Activated T-helper 9 cell treated with anti-CD3 and anti-CD28 coated beads, Interleukin-2, amount 50 U/mL, for 16 hours (primary cell): ENCODE data around the gene NMT1.

Experiments used
- DNase-seq: peaks from one replicate; pipeline ENCODE4 v3.0.0-alpha.2; 2020; ENCODE audit warnings: low read depth

NMT1 gene

GRCh38 chr17:45104907-45105624, 43.9 kb downstream of the NMT1 start:
- DNase-seq = no peak

DNA sequence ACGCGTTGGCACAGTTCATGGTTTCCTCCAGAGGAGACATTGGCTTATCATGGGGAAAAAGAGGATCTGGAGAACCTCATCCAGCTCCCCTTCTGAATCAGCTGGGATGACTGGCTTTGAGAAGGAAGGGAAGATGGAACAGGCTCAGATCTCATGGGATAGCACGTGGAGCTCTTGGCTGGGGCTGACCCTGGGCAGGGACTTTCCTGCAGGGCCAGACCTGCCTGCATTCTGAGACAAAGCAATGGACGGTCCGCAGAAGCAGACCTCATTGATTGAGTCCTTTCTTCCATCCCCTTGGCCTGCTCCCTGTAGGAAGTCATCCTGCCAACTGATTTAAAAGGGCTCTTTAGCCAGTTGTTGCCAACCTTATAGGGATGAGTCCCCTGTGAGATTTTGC, 45.0 kb downstream of the NMT1 start:
- no peak for DNase-seq

DNA sequence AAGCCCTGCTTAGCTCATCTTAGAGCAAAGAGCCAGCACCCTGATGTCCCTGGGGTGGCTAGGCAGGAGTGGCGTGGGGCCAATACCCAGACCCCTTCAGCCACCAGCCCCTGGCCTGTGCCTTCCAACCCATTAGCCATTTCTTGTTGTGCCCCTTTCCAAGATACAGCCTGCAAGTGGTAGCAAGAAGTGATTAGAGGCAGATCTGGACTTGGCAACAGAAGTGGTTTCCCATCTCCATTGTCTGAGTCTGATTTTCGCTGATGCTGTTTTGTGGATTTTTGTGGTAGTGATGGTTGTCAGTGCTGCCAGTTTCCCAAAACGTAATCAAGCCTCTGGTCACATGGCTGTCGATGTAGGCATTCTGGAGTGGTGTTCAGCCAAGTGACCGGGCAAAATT, 45.5 kb downstream of the NMT1 start:
- DNase-seq = no peak

GRCh38 chr17:45107293-45108010, 46.3 kb downstream of the NMT1 start:
- DNase-seq = no peak

- DNase-seq = no peak
Measured at GRCh38 chr17:45108051-45108450, 46.9 kb downstream of the NMT1 start.

GRCh38 chr17:45108595-45109521, 47.7 kb downstream of the NMT1 start:
- no peak for DNase-seq

DNA sequence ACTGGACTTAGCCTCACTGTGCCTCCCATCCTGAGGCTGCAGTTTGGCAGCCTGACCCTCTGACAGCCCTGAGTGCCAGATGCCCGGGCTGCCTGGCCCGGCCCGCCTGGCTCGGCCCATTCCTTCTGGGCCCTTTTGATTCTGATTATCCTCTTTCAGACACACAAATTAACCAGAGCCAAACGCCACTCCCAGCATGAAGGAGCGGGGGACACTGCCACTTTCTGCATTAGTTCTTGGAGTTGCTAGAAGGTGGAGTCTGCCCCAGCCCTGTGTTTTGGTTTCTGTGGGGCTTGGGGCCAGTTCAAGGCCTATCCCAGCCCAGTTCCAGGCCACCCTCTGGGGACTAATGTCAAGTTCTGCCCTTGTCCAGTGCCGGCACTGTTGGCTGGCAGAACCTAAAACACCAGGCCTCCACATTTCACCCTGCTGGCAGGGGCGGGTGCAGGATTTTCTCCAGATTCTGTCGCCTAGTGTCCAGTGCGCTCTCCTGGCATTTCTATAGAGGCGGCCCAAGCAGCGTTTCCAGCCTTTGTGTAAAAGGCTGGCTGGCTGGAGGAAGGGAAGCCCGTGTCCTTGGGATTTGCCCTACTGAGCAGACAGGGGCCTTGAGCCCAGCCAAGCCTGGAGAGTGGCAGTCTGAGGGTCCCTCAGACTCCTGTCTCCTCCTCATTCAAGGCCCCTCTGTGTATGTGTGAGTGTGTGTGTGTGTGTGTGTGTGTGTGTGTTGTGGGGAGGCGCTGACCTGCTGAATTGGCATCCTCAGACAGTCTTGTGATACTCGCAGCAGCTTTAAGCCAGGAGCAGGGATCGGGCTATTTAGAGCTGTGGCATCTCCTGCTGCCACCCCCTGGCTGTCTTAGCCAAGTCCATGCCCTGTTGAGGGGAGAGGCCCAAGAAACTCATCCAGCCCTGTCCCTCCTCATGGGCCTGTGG, 49.8 kb downstream of the NMT1 start:
- no peak for DNase-seq

DNA sequence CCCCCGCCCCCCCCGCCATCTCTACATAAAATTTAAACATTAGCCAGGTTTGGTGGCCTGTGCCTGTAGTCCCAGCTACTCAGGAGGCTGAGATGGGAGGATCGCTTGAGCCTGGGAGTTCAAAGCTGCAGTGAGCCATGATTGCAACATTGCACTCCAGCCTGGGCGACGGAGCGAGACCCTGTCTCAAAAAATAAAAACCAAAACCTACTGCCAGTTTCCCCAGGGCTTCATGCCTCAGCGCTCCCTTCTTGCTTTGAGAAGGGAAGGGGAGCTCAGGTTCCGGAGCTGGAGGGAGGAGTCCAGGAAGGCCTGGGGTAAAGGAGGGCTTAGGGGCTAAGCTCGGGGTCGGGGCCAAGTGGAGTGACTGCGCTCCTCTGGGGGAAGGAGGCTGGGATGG, 50.7 kb downstream of the NMT1 start:
- DNase-seq = no peak

GRCh38 chr17:45112559-45113423, 51.7 kb downstream of the NMT1 start:
- no peak for DNase-seq

DNA sequence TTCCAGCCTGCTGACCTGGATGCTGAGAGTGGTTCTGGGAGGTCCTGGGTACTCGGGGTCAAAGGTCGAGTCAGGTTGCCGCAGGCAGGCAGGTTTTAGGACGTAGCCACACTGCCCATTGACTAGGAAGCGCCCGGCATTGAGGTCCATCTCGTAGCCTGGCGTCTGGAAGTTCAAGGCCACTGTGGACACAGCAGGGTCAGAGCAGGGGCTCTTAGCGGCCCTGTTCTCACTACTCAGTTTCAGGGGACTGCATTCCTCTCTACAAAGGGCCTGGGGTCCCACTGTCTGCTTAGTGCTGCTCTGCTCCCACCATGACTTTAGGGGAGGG, 52.3 kb downstream of the NMT1 start:
- DNase-seq = no peak

DNA sequence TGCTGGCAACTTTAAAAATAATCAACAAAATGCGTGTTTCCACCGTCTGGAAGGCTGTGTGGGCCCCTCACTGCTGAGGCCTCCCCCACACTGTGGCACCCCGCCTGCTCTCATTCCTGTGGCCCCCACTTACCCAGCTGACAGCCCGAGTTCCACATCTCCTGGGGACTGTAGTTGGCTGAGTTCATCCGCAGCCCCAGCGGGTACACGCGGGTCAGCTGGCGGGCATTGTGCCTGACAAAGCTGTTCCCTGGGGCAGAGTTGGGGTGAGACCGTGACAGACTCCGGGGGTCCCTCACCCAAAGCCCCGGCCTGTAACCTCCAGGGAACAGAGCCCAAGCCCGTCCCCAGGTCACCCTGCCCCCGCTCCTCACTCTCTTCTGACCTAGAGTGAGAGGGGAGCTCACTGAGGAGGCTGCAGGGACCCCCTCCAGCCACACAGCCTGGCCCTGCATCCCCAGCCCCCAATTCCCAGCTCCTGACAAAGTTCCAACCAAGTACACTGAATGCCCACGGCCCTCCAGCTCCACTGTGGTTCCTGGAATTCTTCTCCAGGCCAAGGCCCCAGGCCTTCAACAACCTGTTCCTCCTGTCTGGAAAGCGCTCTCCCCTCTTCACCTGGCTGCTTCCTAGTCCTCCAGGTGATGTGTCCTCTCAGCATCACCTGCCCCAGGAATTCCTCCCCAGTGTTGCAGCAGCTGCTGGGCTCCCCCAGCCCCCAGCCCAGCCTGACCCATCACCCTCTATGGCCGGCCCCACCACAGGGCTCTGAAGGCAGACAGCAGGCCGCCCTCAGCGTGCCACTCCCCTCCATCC, 53.2 kb downstream of the NMT1 start:
- no peak for DNase-seq

- DNase-seq = no peak
Measured at GRCh38 chr17:45115015-45115625, 54.0 kb downstream of the NMT1 start.

DNA sequence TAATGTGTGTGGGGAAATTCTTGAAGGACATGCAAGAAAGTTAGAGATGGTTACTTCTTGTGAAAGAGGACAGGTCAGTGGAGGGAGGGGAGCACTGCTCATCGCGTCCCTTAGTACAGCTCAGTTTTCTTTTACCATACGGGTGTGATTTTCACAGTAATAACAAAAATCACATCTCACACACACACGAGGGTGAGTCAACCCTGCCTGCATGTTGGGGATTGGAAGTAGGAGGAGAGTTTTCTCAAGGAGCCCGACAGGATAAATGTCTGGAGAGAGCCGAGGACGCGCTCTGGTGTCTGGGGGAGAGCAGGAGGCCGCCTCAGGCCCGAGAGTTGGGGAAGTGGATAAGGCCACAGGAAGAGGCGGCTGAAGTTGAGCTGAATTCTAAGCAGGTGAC, 54.8 kb downstream of the NMT1 start:
- DNase-seq = no peak

DNA sequence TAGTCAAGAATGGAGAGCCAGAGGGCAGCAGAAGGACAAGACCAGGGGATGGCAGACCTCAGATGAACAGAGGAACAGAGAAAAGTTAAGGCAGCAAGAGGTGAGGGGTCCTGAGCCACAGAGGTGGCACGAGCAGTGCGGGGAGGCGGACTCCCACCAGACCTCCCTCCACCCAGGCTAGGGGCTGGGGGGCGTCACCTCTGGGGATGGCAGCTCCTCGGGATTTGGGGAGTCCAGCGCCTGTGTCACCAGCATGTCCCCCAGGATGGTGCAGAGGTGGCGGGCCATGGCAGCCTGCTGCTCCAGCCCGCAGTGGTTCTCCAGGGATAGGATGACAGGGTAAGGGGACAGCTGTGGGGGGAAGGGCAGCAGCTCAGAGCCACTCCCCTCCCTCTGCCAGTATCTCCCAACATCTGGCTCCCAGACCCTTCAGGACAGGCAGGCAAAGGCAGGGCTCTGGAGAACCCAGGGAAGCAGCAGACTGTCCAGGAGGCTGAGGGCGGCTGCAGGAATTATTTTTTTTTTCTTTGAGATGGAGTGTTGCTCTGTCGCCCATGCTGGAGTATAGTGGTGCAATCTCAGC, 55.4 kb downstream of the NMT1 start:
- DNase-seq = no peak

- DNase-seq = no peak
Measured at GRCh38 chr17:45117334-45117733, 56.2 kb downstream of the NMT1 start.

DNA sequence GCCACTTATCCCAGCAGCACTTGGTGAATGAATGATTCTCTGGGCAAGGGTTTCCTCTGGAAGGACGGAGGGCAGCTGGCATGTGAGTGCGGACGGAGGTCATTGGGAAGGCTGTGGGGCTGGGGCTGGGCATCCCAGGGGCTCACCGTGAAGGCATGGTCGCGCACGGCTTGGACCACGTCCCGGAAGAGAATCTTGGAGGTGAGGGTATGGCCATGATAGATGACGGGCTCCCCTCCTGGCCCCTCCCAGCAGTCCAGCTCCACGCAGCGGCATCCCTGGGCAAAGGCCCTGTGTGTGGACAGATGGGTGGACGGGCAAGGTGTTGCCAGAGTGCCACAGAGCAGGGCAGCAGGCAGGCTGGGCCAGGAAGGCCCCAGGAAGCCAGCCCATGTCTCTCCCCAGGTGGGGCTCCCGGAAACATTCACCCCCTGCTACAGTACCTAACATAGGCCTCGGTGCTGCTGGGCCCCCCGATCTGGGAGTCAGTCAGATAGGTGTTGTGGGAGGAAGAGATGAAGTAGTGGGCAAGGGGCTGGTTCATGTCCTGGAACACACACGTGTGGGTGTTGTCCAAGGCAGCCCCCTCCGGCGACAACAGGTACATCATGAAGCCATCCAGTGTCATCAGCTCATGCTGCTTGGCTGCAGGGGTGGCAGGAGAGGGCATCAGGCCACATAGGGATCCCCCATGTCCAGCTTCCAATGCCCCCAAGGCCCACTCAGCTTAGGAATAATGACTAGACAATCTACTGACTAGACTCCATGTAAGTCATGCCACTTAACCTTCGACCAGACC, 56.9 kb downstream of the NMT1 start:
- no peak for DNase-seq

DNA sequence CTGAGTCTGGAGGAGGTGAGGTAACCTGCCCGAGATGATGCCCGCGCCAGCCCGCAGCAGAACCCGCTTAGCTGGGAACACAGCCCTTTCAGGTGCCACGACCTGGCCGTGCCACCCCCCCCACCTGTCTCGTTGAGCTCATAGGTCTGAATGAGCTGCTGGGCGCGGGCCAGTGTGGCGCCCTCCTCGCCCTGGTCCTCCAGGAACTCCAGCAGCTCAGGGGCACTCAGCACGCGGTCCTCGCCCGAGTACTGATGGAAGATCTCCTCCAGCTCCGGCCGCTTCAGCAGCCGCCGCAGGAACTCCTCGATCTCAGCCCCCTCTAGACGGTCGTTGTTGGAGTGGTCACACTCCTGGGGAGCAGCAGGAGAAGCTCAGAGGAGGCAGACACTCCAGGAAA, 57.6 kb downstream of the NMT1 start:
- no peak for DNase-seq

DNA sequence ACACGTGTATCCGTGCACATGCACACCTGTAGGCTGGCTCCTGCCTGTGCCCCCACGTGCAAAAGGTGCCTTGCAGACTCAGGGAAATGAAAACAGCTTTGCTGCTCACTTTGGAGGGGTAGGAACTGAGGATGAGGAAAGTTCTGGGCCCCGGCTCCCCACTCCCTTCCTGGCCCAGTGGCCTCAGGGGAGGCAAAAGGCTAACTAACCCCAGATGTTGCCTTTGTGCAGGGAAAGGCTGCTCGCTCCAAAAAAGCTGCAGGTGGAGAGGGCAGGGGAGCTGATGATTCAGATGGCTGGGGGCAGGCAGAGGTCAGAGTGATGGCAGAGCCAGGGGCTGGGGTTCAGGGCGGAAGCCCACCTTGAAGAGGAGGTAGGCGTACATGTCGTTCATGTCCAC, 58.8 kb downstream of the NMT1 start:
- no peak for DNase-seq
